ENCODE results near the gene PARD3.

Gene PARD3

DNA sequence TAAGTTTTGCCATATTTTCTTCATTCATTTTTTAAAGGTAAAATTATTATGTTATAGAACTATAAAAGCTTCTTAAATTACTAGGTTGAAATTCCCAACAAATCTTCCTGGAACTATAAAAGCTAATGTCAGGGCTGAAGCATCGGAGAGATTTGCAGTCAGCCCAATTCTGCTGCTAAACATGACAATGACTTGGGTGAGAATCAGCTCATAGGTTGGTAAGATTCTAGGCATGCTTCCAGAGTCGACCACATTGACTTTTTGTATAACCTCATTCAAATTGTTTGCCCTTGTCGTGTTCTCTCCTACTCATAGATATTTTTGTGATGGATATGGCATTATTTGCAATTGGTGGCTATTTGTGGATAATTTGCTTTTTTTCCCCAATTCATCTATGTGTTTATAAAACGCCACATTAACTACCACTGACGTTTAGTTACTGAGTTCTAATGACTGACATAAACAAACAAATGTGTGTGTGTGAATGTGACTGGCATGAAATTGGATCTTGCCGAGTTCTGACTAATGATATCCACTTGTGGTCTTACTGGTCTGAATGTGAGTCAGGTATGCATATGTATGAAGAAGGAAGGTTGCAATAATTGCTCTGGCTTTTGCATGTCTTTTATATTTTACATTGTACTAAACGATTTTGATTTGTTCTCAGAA lies 579.8 kb downstream of the PARD3 start:
- DNase-seq: no peak

DNA sequence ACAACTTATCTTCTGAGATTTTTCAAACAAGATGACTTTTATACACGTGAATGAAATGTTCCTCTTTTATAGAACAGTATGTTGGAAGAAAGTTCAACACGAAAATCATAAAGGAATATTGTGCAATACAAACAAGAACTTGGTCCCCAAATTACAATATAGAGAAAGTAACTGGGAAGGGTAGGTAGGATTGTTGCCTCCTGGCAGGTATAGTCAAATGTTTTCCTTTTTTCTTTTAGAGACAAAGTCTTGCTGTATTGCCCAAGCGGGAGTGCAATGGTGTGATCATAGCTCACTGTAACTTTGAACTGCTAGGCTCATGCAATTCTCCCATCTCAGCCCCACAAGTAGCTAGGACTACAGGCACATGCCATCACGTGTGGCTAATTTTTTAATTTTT lies 582.6 kb downstream of the PARD3 start:
- DNase-seq: no peak

DNA sequence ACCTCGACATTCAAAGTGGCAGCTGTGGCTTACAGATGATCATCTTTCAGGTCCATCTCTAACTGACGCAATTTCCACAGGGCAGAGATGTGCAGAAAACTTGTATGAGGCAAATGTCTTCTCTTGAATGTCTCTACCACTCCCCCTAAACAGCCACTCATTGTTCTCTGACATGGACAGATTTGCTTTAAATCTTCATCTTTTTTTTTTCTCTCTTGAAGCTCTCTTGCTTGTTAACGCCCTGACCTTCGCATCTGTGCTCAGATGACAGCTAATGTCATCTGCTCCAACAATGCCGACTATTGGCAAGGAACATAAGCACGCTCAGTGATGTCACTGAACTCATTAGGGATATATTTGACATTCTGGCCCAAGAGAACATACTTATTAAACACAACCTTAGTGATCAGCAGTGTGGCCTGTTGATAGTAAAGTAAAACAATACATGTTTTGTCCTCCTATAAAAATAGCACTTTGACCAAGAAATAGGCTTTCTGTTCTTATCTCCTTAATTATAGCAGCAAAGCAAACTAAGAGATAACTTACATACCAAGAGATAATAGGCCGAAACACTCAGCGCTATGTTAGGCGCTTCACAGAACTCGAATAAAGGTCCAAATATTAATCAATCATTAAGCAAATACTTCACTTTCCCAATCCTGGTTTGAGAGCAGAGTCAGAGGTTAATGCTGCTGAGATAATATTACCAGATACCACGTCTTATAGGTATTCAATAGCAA lies 583.5 kb downstream of the PARD3 start:
- no peak for DNase-seq

DNA sequence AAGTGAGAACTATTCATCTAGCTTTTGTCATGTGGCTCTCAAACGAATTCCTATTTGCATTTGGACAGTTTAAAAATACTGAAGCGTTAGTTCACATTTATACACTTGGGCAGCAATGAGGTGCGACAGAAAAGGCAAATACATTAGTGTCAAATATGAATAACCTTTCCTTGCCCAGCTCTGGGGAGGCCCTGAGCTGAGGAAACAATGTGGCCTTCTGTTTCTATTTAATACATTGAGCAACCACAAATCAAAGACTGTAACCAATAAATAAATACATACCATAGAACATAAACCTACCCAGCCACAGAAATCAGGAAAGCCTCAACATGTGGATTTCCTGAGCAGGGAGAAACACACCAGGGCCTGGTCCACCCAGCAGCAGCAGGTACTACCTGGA lies 585.2 kb downstream of the PARD3 start:
- no peak for DNase-seq

DNA sequence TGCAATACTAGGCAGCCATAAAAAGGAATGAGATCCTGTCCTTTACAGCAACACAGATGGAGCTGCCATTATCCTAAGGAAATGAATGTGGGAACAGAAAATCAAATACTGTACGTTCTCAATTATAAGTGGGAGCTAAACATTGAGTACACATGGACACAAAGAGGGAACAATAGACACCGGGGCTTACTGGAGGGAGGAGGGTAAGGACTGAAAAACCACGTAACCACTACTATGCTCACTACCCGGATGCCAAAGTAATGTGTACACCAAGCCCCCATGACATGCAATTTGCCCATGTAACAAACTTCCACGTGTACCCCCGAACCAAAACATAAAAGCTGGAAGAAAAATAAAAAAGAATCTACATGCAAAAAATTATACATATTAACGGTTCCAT lies 587.0 kb downstream of the PARD3 start:
- no peak for DNase-seq

DNA sequence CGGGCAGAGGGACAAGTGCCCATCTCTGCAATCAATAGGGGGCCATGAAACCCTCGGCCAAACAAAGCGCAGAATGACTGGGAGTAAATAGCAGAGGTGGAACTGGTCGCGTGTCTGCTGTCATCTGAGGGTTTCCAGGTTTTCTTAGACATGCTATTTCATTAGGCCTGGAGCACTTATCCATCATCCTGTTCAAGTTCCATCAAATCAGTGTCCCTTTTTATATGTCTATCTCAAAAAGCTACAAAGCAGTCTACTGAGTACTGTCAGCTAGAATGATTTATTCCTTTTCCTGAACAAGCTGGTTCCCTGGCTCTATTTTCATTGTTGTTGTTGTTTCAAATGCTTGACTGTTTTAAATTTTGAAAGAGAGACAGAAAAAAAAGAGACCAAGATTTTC lies 590.5 kb downstream of the PARD3 start:
- DNase-seq: no peak

DNA sequence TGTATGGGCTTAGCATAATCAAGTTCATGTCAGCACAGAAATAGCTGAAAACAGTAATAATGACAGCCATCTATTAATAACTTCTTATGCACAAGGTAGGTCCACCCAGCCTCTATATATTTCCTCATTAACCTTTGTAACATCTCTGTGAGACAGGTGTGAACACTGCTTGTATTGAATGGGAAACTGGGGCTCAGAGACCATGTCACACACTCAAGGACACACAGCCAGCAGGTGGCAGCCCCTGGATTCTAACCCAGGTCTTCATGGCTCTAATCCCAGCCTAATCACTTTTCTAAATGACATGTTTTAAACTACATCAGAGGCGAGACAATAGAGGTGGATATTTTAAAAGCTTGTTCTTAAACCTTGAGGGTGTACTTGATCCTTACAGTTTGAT lies 591.4 kb downstream of the PARD3 start:
- DNase-seq: no peak

DNA sequence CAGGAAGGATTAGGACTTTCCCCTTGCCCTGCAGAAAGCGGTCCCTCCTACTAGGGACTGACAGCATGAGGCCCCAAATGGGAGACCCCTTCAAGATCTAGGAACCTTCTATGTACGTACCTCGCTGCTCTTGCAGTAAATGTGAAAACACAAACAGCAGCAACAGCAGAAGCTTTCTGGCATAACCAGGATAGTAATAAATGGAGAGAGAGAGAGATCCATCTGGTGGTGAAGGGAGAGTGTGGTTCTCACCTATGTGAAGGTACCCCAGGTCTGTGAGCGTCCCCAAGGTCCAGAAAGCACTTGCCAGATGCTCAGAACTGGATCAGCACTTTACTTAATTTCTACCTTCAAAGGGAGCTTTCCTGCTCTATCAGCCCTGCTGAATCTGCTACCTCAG lies 592.7 kb downstream of the PARD3 start:
- DNase-seq: no peak

DNA sequence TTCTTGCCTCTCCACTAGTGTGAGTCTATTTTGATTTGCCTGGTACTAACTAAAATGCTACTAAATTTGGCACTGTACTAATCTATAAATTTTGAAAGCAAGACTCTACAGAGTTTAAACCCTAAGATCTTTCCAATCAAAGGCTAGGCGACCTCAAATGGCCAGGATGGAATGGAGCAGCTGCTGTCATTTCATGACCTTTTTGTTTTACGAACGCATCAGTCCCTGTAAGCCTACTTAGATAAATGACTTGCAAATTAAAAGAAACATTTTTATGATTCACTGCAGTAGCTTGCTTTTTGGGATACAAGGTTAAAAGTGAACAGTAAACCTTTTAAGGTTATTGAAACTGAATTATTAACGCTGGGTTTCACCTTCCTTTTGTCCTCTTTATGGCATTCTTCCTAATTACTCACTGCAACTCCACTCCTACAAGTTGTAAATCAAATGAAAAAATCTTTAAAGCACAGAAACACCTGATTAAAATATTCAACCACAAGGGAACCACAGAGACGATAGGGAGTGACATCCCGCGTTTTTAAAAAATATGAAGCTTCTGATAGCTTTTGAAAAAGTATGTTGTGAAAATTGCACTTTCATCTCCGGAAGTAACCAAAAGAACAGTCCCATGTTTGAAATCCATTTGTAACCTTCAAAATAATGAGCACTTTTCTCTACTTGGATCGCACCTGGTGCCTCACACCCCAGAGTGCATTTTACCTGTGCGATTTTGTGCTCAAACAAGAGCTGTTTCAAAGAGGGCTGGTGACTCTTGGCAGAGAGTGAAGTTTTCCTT lies 595.1 kb downstream of the PARD3 start:
- no peak for DNase-seq

DNA sequence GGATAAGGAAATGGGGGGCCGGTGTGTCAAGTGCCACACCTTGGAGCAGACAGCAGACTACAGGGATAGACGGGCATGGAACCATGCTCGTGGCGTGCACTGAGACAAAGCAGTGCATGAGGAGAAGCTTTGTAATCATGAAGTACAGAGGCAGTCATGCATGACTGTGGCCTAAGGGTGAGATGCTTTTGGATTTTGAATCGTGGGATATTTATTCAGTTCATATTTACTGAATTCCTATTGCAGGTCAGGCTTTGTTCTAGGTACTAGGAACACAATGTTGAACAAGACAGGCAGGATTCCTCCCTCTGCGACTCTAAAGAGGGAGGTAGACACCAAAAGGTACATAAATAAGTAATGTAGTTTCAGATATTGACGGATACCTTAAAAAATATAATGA lies 597.6 kb downstream of the PARD3 start:
- no peak for DNase-seq

DNA sequence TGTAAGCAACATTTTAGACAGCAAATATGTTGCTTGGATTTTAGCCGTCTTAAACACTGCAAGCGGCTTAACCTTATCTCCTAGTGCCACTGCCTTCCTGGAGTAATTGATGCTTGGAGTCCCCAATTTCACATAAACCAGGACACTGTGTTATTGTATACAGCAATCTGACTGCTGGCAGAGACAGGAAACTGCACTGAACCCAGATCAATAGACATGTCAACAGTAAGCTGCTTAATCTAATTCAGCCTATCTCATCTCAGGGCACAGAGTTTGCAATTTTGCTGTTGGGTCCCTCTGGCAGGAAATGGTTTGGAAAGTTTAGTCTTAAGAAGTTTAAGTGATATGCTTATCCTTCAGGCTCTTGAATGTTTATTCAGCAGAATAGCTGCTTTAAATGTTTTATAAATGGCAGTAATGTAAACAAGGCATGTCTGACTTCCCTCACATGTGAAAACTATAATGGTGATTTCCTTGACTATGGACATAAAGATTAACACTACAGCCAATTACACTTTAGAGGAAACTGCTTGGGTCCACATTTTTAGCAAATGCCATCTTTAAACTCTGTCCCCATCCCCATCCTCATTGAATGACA lies 598.6 kb downstream of the PARD3 start:
- no peak for DNase-seq

DNA sequence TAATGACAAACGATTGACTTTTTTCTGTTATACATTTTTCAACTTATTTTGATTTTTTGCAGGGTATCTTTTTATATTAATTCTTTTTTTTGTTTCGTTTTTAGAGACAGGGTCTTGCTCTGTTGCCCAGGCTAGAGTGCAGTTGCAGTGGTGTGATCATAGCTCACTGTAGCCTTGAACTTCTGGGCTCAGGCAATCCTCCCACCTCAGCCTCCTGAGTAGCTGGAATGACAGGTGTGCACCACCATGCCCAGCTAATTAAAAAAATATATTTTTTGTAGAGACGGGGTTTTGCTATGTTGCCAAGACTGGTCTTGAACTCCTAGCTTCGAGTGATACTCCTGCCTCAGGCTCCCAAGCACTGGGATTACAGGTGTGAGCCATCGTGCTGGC lies 601.3 kb downstream of the PARD3 start:
- DNase-seq: no peak

DNA sequence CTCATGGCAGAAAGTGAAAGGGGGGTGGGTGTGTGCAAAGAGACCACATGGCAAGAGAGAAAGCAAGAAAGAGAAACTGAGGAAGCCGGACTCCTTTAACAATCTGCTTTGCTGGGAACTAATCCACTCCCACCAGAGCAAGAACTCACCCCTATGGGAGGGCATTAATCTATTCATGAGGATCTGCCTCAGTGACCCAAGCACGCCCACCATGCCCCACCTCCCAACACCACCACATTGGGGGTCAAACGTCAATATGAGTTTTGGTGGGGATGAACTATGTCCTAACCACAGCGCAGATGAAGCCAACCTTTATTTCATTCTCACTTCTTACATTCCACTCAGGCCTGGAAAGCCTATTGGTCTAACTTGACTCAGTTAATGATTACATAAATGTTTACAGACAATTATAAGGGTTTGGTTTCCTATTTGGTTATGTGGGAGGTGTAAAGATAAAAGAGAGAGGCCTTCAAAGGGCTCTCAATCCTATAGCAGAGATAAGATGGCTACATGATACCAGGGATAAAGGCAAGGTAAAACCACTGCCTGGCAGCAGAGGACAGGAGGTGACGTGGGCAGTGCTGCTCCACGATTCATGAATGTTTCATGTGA lies 601.8 kb downstream of the PARD3 start:
- DNase-seq: no peak

DNA sequence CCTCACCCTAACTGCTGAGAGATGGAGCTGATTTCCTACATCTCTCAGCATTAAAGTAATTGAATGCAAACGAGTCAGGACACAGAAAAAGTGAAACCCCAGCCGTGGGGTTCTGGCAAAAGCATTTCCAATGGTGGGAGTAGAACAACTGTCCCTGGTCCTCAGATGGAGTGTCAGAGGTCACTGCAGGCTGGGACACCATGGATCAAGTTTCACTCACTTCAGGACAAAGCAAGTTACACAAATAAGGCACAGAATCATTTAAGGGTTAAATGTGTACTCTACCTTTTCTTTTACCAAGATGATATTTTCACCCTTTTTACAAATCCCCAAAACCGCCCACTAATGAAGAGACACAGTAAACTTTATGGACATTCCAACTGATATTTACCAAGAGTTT lies 607.8 kb downstream of the PARD3 start:
- DNase-seq: no peak

DNA sequence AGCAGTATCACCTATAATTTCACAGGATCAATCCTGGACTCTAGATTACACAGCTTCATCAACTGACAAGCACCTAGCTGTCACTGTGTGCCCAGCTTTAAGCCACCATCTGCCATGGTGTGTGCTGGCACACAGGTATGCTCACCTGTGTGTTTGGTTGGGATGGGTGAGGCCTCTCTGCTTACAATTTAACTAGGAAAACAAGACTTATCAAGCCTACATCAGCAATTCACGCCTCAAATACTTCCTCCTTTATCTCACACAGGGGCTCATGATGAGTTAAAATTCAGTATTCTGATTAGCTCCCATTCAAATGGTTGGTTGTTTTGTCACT lies 608.2 kb downstream of the PARD3 start:
- no peak for DNase-seq

DNA sequence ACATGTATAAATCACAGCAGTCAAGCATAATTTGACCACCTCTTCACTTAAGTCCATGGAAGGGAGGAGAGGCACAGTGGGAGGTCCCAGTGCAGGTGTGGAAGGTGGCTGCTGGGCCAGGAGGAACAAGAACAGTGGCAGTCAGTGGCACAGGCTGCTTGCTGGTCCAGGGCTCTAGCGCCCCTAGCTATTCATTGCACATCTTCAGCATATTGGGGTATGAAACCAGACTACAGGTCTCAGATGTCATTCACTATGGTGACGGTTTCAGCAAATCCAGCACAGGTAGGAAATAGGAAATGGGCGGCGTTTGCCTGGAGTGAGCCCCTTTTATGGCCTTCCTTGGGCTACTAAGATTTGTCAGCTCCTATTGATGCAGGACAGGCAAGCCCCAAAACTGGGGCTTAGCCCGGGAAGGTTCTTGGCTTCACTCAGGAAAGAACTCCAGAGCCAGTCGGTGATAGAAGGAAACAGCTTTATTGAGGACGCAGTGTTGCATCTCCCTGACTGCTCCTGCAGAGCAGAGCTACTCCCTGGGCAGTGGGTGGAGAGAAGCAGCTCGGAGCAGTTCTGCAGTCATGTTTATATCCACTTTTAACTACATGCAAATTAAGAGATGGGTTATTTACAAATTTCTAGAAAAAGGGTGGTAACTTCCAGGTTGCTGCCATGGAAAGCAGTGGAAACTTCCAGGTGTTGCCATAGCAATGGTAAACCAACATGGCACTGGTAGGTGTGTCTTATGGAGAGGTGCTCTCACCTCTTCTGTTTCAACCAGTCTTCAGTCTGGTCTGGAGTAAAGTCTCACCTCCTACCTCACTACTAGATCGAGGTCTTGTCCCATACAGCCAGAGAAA lies 608.8 kb downstream of the PARD3 start:
- DNase-seq: no peak

DNA sequence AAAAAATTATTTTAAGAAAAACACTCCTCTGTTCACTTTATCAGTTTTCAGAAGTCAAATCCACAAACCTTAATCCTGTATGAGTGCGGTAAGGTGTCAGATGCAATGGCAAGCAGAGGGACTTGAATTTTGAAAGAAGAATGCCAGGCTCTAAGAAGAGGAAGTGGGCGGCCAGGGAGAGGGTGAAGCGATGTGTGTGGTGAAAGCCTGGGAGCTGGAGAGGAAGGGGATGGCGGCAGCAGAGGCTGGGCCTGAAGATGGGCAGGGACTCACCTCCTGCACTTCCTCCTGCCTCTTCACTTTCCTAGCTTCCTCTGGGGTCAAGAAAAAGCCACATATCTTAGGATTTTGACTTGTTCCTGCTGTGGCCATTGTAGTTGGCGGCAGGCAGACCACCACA lies 609.6 kb downstream of the PARD3 start:
- peak in 1 of 2 donors; percentile 4 for DNase-seq

DNA sequence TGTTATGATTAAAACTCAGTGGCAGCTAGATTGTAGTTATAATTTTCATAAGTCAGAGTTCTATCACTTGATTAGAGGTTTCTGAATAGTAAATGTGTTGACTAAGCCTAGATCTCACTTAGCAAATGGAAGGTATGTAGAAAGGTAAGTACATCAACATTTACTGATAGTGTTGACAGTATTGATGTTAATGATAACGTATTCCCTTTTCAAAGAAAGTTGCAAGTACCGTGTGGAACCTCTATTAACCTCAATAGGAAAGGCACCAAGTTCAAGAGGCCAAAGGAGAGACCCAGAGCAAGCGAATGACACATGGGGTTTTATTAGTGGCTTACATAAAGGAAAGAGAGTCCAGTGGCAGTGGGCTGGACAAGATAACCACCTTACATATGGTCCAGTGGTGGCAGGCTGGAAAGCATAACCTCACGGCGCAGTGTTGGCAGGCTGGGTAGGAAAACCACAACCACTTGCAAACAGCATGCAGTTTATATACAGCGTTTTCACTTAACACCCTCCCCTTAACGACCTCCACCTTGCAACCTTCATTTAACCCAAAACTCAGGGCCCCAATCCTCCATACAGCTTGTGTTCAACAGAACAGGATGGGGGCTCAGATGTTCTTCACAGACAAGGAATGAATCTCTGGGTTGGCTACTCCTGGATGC lies 611.0 kb downstream of the PARD3 start:
- DNase-seq: no peak

DNA sequence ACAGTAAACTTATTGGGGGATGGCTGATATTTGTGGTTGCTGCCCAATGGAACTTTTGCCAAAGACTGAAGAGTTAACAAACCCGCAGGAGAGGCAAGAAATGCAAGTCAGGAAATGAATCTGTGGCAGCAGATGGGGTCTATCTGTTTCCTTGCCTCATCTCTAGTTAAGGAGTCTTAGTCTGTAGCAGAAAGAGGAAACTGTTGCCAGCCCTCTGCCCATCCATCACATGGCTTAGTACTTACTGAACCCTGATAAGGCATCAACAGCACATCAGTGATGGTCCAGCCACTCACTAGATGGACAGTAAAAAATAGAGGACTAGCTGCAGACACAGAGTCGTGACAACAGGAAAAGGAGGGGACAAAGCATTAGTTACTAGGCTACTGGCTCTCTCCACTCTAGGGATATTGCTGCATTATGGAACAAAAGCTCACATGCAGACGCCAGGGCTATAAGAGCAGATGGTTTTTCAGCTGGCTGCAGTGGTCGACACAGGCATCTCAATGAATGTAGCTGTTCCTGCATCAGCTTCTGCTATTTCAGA lies 614.7 kb downstream of the PARD3 start:
- DNase-seq: no peak

DNA sequence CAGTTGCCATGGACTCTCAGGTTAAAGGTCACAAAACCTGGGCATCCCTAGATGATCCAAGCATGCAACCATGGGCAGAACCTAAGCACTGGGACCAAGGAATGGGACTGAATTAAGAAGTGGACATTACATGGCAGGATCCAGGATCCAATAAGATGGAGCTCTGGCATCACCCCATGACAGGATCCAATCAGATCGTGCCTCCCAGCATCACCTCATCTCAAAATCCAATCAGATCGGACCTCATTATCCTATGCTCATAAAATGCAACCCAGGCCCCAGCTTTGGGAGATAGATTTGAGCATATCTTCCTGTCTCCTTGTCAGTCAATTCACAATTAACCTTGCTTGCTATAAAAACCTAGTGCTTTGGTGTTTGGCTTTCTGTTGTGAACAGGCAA lies 616.1 kb downstream of the PARD3 start:
- no peak for DNase-seq

DNA sequence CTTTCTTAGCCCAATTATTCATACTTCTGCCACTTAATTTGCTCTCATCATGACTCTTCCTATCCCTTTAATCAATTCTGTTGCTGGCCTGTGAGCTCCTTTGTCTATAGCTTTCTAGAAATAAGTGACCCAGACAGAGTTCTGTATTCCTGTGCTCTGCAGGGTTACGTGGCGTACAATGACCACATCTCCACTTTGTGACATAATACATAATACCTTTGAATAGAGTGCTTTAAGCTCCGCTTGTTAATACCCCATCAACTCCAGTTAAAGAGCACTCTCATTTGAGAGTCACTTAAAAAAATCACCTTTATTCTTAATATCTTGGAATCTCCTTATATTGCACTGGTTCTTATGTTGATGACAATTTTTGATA lies 619.0 kb downstream of the PARD3 start:
- no peak for DNase-seq
